GM12878 (cell line): Measurements from ENCODE around the gene ANAPC2.

Experiments
- EP300 ChIP-seq, 2 experiments: fragments of 150-350 bp in 1 of 2; IDR thresholded peaks; 2 replicates each; pipeline ENCODE4 v1.6.1; 2011 to 2012; ENCODE audit warnings: low read depth in 2 of 2, low read length in 2 of 2, borderline replicate concordance in 1 of 2, improper control_type of control experiment in 1 of 2, inconsistent platforms in 1 of 2; ENCODE audit not compliant: control insufficient read depth in 1 of 2
- EZH2 ChIP-seq: IDR thresholded peaks from 2 replicates; pipeline ENCODE4 v1.6.1; 2012; ENCODE audit warnings: low read depth, mild to moderate bottlenecking, control low read depth, inconsistent platforms, low read length, borderline replicate concordance; ENCODE audit not compliant: control insufficient read depth
- FOXM1 ChIP-seq: IDR thresholded peaks from 2 replicates; pipeline ENCODE4 v1.6.1; 2012; ENCODE audit warnings: low read depth, mild to moderate bottlenecking, inconsistent platforms, low read length, moderate library complexity
- HDGF ChIP-seq: fragments of 450-650 bp; IDR thresholded peaks from 2 replicates; pipeline ENCODE4 v1.6.1; 2016; ENCODE audit warnings: antibody characterized with exemption
- IKZF1 ChIP-seq: fragments of 450-650 bp; conservative IDR thresholded peaks from 2 replicates; pipeline ENCODE4 v1.6.1; 2017; ENCODE audit warnings: antibody characterized with exemption, mild to moderate bottlenecking
- MEF2A ChIP-seq: IDR thresholded peaks from 2 replicates; pipeline ENCODE4 v1.6.1; 2011; ENCODE audit warnings: low read depth, mild to moderate bottlenecking, low read length, moderate library complexity; ENCODE audit not compliant: insufficient read depth
- PAX5 ChIP-seq: IDR thresholded peaks from 2 replicates; pipeline ENCODE4 v1.6.1; 2011; ENCODE audit warnings: low read depth, low read length, borderline replicate concordance
- POLR2AphosphoS5 ChIP-seq: IDR thresholded peaks from 2 replicates; pipeline ENCODE4 v1.6.1; 2011; ENCODE audit warnings: mild to moderate bottlenecking, low read length, inconsistent platforms
- RAD21 ChIP-seq: IDR thresholded peaks from 2 replicates; pipeline ENCODE4 v1.6.1; 2011; ENCODE audit warnings: mild to moderate bottlenecking, low read depth, low read length, moderate library complexity; ENCODE audit not compliant: insufficient read depth
- SMAD5 ChIP-seq: IDR thresholded peaks from 2 replicates; pipeline ENCODE4 v1.6.1; 2016; ENCODE audit warnings: antibody characterized with exemption, low read depth
- TF ChIP-seq, protein P1 (sequence below), 3 experiments: IDR thresholded peaks in 2 of 3; conservative IDR thresholded peaks in 1 of 3; 2 replicates each; pipeline ENCODE4 v1.5.1; 2011; ENCODE audit warnings: low read depth in 3 of 3, low read length in 3 of 3, mild to moderate bottlenecking in 3 of 3, control low read depth in 2 of 3, moderate library complexity in 2 of 3, inconsistent platforms in 1 of 3, mixed read lengths in 1 of 3; ENCODE audit not compliant: control insufficient read depth in 2 of 3, insufficient read depth in 1 of 3; ENCODE audit errors: extremely low read depth in 1 of 3
- TF ChIP-seq, protein P2 (sequence below): IDR thresholded peaks from 2 replicates; pipeline ENCODE4 v1.6.1; 2012; ENCODE audit warnings: low read depth, low read length, improper control_type of control experiment

DNA sequence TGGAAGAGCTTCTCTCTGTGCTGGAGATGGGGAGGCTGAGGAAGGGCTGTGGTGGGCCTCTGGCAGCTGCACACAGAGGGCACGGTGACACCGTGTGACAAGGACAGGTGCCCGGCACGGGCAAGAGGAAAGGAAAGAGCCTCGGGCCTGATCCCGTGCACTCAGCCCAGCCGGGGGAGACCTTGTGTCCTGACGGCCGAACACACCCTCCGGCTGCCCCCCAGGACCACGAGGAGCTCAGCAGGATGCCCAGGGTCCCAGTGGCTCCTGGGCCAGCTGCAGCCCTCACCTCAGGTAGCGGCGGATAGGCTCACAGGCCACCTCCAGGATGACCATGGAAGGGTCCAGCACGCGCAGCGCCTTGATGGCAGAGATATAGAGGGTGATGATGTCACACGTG, 5.5 kb downstream of the ANAPC2 start:
- TF ChIP-seq MEF2A: no peak
- TF ChIP-seq SMAD5: no peak
- TF ChIP-seq IKZF1: no peak
- TF ChIP-seq POLR2AphosphoS5: no peak
- TF ChIP-seq EZH2: no peak
- TF ChIP-seq FOXM1: no peak
- TF ChIP-seq, protein P1, sequence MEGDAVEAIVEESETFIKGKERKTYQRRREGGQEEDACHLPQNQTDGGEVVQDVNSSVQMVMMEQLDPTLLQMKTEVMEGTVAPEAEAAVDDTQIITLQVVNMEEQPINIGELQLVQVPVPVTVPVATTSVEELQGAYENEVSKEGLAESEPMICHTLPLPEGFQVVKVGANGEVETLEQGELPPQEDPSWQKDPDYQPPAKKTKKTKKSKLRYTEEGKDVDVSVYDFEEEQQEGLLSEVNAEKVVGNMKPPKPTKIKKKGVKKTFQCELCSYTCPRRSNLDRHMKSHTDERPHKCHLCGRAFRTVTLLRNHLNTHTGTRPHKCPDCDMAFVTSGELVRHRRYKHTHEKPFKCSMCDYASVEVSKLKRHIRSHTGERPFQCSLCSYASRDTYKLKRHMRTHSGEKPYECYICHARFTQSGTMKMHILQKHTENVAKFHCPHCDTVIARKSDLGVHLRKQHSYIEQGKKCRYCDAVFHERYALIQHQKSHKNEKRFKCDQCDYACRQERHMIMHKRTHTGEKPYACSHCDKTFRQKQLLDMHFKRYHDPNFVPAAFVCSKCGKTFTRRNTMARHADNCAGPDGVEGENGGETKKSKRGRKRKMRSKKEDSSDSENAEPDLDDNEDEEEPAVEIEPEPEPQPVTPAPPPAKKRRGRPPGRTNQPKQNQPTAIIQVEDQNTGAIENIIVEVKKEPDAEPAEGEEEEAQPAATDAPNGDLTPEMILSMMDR (IDR thresholded peaks at IDR 0.05 in 2 of 3, conservative IDR thresholded peaks at IDR 0.05 in 1 of 3; ENCODE audit: control insufficient read depth in 2 of 3, extremely low read depth in 1 of 3, insufficient read depth in 1 of 3, low read depth in 3 of 3, low read length in 3 of 3): no peak
- TF ChIP-seq, protein P2, sequence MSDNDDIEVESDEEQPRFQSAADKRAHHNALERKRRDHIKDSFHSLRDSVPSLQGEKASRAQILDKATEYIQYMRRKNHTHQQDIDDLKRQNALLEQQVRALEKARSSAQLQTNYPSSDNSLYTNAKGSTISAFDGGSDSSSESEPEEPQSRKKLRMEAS: no peak
- no peak for TF ChIP-seq PAX5
- TF ChIP-seq HDGF: no peak
- TF ChIP-seq RAD21: no peak
- TF ChIP-seq EP300 (IDR thresholded peaks at IDR 0.05; ENCODE audit: borderline replicate concordance in 1 of 2, control insufficient read depth in 1 of 2, low read depth in 2 of 2, low read length in 2 of 2): no peak
